Spinal cord (tissue), 10 donors: Measurements from ENCODE around the gene GRAP2. TPM values are rescaled to one million over a fixed set of nuclear protein-coding genes. Genes with fewer than 3 reads are reported as not detected.
A peak's percentile ranks its signal among the peaks of the same experiment; 100 is the strongest.
"Not testable (repeated sequence)": the region's sequence is repeated elsewhere in the genome, so short reads cannot be mapped to it uniquely, and the experiment has no call there.

Experiments
- DNase-seq, 6 donors: peaks; one replicate each; pipeline versions ENCODE4 v3.0.0 to v3.0.0-alpha.2; 2013 to 2015; ENCODE audit warnings: low spot score in 6 of 6, low read depth in 4 of 6
- H3K27ac ChIP-seq: one replicate; pipeline ENCODE4 v1.5.1; 2013; ENCODE audit warnings: low read depth, low read length, control low read depth
- H3K27me3 ChIP-seq: one replicate; pipeline ENCODE4 v1.6.1; 2013; ENCODE audit warnings: low read length; ENCODE audit not compliant: control insufficient read depth, insufficient read depth
- H3K36me3 ChIP-seq: one replicate; pipeline ENCODE4 v1.6.1; 2013; ENCODE audit warnings: low read length; ENCODE audit not compliant: control insufficient read depth, insufficient read depth
- H3K4me1 ChIP-seq: one replicate; pipeline ENCODE4 v1.6.1; 2013; ENCODE audit warnings: low read length; ENCODE audit not compliant: control insufficient read depth, insufficient read depth
- H3K4me3 ChIP-seq: one replicate; pipeline ENCODE4 v1.5.1; 2013; ENCODE audit warnings: low read depth, low read length, control low read depth
- H3K9me3 ChIP-seq: one replicate; pipeline ENCODE4 v1.6.1; 2013; ENCODE audit warnings: low read length; ENCODE audit not compliant: control insufficient read depth, insufficient read depth
- WGBS: methylation state at CpG from one replicate; pipeline ENCODE4 v1.1.5; 2013; ENCODE audit warnings: missing lambda C conversion rate; ENCODE audit not compliant: insufficient coverage; 5-methylcytosine and 5-hydroxymethylcytosine counted together
- polyA plus RNA-seq, 2 donors: library from polyadenylated mRNA; unstranded; fragments of 120-200 nt; gene quantifications; one replicate each; pipeline ENCODE4 v1.2.1, GENCODE V29; 2013; ENCODE audit not compliant: insufficient read length in 2 of 2
- total RNA-seq, 2 donors: library from RNA; depleted of rRNA in 1 of 2; stranded (reverse); fragments of 120-200 nt in 1 of 2; fragments of >200 nt in 1 of 2; gene quantifications; one replicate each; pipeline versions ENCODE4 v1.2.3 to v1.2.4, GENCODE V29; 2013 to 2014
- donor health status: healthy.

The GRAP2 gene
- total and polyA plus RNA-seq, 4 donors = 0.48 to 1.8 (median 0.73) TPM

GRCh38 chr22:39988386-39989114, 87.7 kb downstream of the GRAP2 start:
- Histone ChIP-seq H3K4me1 (no peaks in the 10 kb centered on the region), H3K27ac (no peak overlapping the region), H3K27me3 (peaks cover 3% of the 10 kb centered on the region), H3K36me3 (no peaks in the 10 kb centered on the region), H3K9me3 (no peaks in the 10 kb centered on the region), H3K4me3 (no peak overlapping the region)
- DNase-seq = no peak
- WGBS = 71% methylated on average over 8 of the region's 10 CpGs

GRCh38 chr22:39989633-39990032, 88.7 kb downstream of the GRAP2 start:
- peaks cover 13% of the 10 kb centered on the region for H3K27me3 ChIP-seq

GRCh38 chr22:39990686-39991085, 89.8 kb downstream of the GRAP2 start:
- Histone ChIP-seq H3K27ac (no peak overlapping the region), H3K9me3 (no peaks in the 10 kb centered on the region), H3K27me3 (peaks cover 19% of the 10 kb centered on the region), H3K4me1 (peaks cover 12% of the 10 kb centered on the region), H3K4me3 (no peak overlapping the region), H3K36me3 (no peaks in the 10 kb centered on the region)
- no peak for DNase-seq
- WGBS = no CpG with 5 or more reads among the region's 3 CpGs

More at GRCh38 chr22:39989633-39990032, 88.7 kb downstream of the GRAP2 start:
- Histone ChIP-seq H3K9me3 (no peaks in the 10 kb centered on the region), H3K4me1 (peaks cover 6% of the 10 kb centered on the region), H3K4me3 (no peak overlapping the region), H3K36me3 (no peaks in the 10 kb centered on the region), H3K27ac (no peak overlapping the region)
- WGBS = 80% methylated on average over 7 of the region's 7 CpGs
- no peak for DNase-seq

GRCh38 chr22:39991159-39991860, 90.4 kb downstream of the GRAP2 start:
- H3K27ac ChIP-seq = no peak overlapping the region
- no peaks in the 10 kb centered on the region for H3K9me3 ChIP-seq
- H3K27me3 ChIP-seq = peaks cover 23% of the 10 kb centered on the region
- no peak overlapping the region for H3K4me3 ChIP-seq
- no CpG with 5 or more reads among the region's 9 CpGs for WGBS
- DNase-seq = no peak
- no peaks in the 10 kb centered on the region for H3K36me3 ChIP-seq
- peaks cover 16% of the 10 kb centered on the region for H3K4me1 ChIP-seq

GRCh38 chr22:39992088-39992826, 91.4 kb downstream of the GRAP2 start:
- Histone ChIP-seq H3K27ac (no peak overlapping the region), H3K4me1 (peaks cover 16% of the 10 kb centered on the region), H3K4me3 (no peak overlapping the region), H3K27me3 (peaks cover 23% of the 10 kb centered on the region), H3K36me3 (no peaks in the 10 kb centered on the region), H3K9me3 (no peaks in the 10 kb centered on the region)
- DNase-seq = no peak
- 94% methylated on average over 2 of the region's 5 CpGs for WGBS

GRCh38 chr22:39992894-39993293, 92.0 kb downstream of the GRAP2 start:
- DNase-seq, H3K36me3 ChIP-seq, H3K4me3 ChIP-seq, H3K9me3 ChIP-seq, H3K27ac ChIP-seq: not testable (repeated sequence)
- peaks cover 21% of the 10 kb centered on the region for H3K4me1 ChIP-seq
- H3K27me3 ChIP-seq = peaks cover 23% of the 10 kb centered on the region
- WGBS = 98% methylated on average over 7 of the region's 7 CpGs

- Histone ChIP-seq H3K4me1 (peaks cover 33% of the 10 kb centered on the region), H3K4me3 (no peak overlapping the region), H3K27me3 (peaks cover 23% of the 10 kb centered on the region), H3K27ac (no peak overlapping the region), H3K36me3 (no peaks in the 10 kb centered on the region), H3K9me3 (no peaks in the 10 kb centered on the region)
- peak in 1 of 6 donors; percentile 69 for DNase-seq
- 30% methylated on average over 12 of the region's 20 CpGs for WGBS
These were observed 93.2 kb downstream of the GRAP2 start for GRCh38 chr22:39994041-39994565.

GRCh38 chr22:39994566-39995392, 93.9 kb downstream of the GRAP2 start, which contains the start of gene FAM83F:
FAM83F (plus strand) TSS chr22:39994954; CDS start chr22:39995043, 89 bp downstream.
- Histone ChIP-seq H3K4me1 (peaks cover 34% of the 10 kb centered on the region), H3K27me3 (peaks cover 23% of the 10 kb centered on the region), H3K9me3 (no peaks in the 10 kb centered on the region), H3K36me3 (no peaks in the 10 kb centered on the region), H3K4me3 (peak within 1 kb of the TSS; percentile 16), H3K27ac (peak within 1 kb of the TSS; percentile 88)
- 6% methylated on average over 115 of the region's 115 CpGs for WGBS
- DNase-seq = no peak
